ENCODE data around the gene SARM1.

SARM1 gene

DNA sequence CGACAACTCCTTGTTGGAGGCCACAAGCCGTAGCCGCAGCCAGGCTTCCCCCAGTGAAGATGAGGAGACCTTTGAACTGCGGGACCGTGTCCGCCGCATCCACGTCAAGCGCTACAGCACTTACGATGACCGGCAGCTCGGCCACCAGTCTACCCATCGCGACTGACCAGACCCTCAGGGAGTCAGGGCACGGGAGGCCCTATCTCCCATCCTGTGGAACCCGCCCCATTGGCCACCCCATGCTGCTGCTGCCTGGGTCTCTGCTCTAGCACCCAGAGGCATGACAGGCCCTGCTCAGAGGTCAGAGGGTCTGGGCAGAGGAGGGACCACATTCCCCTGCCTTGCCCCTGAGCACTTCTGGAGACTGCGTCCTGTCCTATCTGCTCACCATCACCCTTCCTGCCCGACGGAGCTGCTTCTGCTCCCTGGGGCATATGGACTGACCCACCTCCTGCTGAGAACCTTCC is 27.0 kb upstream of the SARM1 start:
- no peak overlapping the region for H3K4me2 ChIP-seq (ENCODE audit: low read length)
- peaks cover 53% of the 10 kb centered on the region for H3K36me3 ChIP-seq (replicated peaks; ENCODE audit: low read depth, low read length)
- H4K20me1 ChIP-seq (ENCODE audit: insufficient read depth, low read length): no peaks in the 10 kb centered on the region
- no peak for TF ChIP-seq EZH2phosphoT487 (IDR thresholded peaks at IDR 0.05; ENCODE audit: low read depth)
- TF ChIP-seq, protein P1, sequence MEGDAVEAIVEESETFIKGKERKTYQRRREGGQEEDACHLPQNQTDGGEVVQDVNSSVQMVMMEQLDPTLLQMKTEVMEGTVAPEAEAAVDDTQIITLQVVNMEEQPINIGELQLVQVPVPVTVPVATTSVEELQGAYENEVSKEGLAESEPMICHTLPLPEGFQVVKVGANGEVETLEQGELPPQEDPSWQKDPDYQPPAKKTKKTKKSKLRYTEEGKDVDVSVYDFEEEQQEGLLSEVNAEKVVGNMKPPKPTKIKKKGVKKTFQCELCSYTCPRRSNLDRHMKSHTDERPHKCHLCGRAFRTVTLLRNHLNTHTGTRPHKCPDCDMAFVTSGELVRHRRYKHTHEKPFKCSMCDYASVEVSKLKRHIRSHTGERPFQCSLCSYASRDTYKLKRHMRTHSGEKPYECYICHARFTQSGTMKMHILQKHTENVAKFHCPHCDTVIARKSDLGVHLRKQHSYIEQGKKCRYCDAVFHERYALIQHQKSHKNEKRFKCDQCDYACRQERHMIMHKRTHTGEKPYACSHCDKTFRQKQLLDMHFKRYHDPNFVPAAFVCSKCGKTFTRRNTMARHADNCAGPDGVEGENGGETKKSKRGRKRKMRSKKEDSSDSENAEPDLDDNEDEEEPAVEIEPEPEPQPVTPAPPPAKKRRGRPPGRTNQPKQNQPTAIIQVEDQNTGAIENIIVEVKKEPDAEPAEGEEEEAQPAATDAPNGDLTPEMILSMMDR (IDR thresholded peaks at IDR 0.05; ENCODE audit: low read depth, low read length): no peak
- no peak overlapping the region for H3K4me3 ChIP-seq (ENCODE audit: low read length)
- no peaks in the 10 kb centered on the region for H3K9me3 ChIP-seq (ENCODE audit: insufficient read depth, low read length)
- H3K9ac ChIP-seq (ENCODE audit: low read length): no peak overlapping the region
- H2AFZ ChIP-seq (ENCODE audit: low read depth, low read length): no peak overlapping the region
- no peaks in the 10 kb centered on the region for H3K27me3 ChIP-seq (ENCODE audit: low read depth, low read length)
- no peak overlapping the region for H3K27ac ChIP-seq (ENCODE audit: low read length)
- H3K79me2 ChIP-seq (ENCODE audit: low read length): no peaks in the 10 kb centered on the region
- H3K4me1 ChIP-seq (ENCODE audit: low read length): no peaks in the 10 kb centered on the region

DNA sequence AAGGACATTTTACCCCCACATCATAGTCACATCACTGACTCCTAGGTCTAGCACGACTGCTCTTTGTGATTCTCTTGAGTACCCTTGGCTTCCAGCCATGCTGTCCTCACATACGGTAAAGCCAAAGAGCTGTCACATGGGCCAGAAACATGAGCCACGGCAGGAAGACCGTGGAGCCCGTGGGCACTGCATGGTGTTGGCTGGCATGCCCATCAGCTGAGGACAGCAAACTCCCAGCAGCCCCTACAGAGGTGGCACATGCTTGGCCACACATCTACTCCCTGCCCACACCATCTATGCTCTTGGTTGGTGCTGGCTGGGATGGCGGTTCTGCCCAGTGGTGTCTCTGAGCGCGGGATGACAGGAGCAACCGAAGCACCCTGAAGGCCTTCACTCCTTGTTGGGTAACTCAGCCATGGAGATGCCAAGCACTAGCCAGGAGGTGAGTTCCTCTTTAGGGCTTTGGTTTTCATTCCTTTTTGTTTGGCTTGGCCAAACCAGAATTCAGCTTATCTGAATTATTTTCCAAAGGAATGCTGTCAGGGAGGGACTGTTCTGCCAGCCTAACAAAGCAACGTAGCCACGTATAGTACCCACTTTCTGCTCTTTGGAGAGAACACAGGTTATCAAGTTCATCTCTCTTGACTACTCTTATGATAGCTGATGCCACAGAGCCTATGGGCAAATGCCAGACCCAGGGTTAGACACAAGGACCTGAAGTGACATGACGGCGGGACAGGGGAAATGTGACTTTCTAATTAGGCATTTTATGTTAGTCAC is 25.9 kb upstream of the SARM1 start:
- no peak overlapping the region for H3K4me3 ChIP-seq (ENCODE audit: low read length)
- no peaks in the 10 kb centered on the region for H3K27me3 ChIP-seq (ENCODE audit: low read depth, low read length)
- H3K9me3 ChIP-seq (ENCODE audit: insufficient read depth, low read length): no peaks in the 10 kb centered on the region
- no peak overlapping the region for H3K27ac ChIP-seq (ENCODE audit: low read length)
- no peak overlapping the region for H3K4me2 ChIP-seq (ENCODE audit: low read length)
- H2AFZ ChIP-seq (ENCODE audit: low read depth, low read length): no peak overlapping the region
- H4K20me1 ChIP-seq (ENCODE audit: insufficient read depth, low read length): no peaks in the 10 kb centered on the region
- no peaks in the 10 kb centered on the region for H3K79me2 ChIP-seq (ENCODE audit: low read length)
- peaks cover 61% of the 10 kb centered on the region for H3K36me3 ChIP-seq (replicated peaks; ENCODE audit: low read depth, low read length)
- no peak overlapping the region for H3K9ac ChIP-seq (ENCODE audit: low read length)
- TF ChIP-seq EZH2phosphoT487 (IDR thresholded peaks at IDR 0.05; ENCODE audit: low read depth): no peak
- TF ChIP-seq, protein P1 (IDR thresholded peaks at IDR 0.05; ENCODE audit: low read depth, low read length): no peak
- no peaks in the 10 kb centered on the region for H3K4me1 ChIP-seq (ENCODE audit: low read length)

DNA sequence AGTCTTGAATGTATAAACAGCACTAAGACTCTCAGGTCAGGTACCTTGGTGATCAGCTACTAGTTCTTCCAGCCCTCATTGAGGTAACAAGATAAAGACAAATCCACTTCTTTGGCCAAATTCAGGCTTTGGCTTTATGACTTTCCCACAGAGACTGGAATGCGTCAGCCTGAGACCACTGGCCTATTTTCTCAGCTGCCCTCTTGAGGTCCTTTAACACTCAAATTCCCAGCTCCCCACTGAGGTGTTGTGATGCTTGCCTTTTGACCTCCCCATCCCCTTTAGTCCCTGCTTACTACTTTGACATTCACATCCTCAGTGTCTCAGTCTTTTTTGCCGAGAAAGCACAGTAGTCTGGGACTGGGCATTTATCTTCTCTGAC is 25.3 kb upstream of the SARM1 start:
- no peak overlapping the region for H3K4me2 ChIP-seq (ENCODE audit: low read length)
- H3K9ac ChIP-seq (ENCODE audit: low read length): no peak overlapping the region
- TF ChIP-seq EZH2phosphoT487 (IDR thresholded peaks at IDR 0.05; ENCODE audit: low read depth): no peak
- TF ChIP-seq, protein P1 (IDR thresholded peaks at IDR 0.05; ENCODE audit: low read depth, low read length): no peak
- H3K36me3 ChIP-seq (replicated peaks; ENCODE audit: low read depth, low read length): peaks cover 64% of the 10 kb centered on the region
- H3K27ac ChIP-seq (ENCODE audit: low read length): no peak overlapping the region
- no peak overlapping the region for H3K4me3 ChIP-seq (ENCODE audit: low read length)
- H3K79me2 ChIP-seq (ENCODE audit: low read length): no peaks in the 10 kb centered on the region
- H3K27me3 ChIP-seq (ENCODE audit: low read depth, low read length): no peaks in the 10 kb centered on the region
- no peaks in the 10 kb centered on the region for H4K20me1 ChIP-seq (ENCODE audit: insufficient read depth, low read length)
- H2AFZ ChIP-seq (ENCODE audit: low read depth, low read length): no peak overlapping the region
- H3K9me3 ChIP-seq (ENCODE audit: insufficient read depth, low read length): no peaks in the 10 kb centered on the region
- H3K4me1 ChIP-seq (ENCODE audit: low read length): no peaks in the 10 kb centered on the region

DNA sequence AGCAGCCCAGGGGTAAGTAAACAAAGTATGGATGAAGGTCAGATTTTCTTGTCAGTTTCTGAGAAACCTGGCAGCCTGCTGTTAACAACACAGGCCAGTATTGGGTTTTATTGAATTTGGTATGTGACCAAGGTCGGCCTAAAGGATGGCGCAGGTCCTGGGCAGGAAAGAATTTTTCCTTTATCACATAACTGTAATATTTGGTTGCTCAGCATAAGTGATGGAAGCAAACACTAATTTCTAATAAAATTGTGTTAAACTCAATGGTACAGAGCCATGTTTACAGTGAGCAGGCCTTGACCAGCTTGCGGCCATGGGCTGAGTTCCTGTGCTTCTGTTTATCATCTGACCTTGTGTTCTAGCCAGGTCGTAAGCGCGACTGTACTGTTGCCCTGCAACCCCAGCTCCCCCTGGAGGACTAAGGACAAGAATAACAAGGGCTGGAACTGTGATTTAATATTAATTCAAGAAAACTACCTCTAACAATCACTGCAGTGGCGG is 24.7 kb upstream of the SARM1 start:
- H3K4me3 ChIP-seq (ENCODE audit: low read length): no peak overlapping the region
- peaks cover 67% of the 10 kb centered on the region for H3K36me3 ChIP-seq (replicated peaks; ENCODE audit: low read depth, low read length)
- H2AFZ ChIP-seq (ENCODE audit: low read depth, low read length): no peak overlapping the region
- H4K20me1 ChIP-seq (ENCODE audit: insufficient read depth, low read length): no peaks in the 10 kb centered on the region
- no peak overlapping the region for H3K4me2 ChIP-seq (ENCODE audit: low read length)
- no peaks in the 10 kb centered on the region for H3K4me1 ChIP-seq (ENCODE audit: low read length)
- no peaks in the 10 kb centered on the region for H3K79me2 ChIP-seq (ENCODE audit: low read length)
- H3K9ac ChIP-seq (ENCODE audit: low read length): no peak overlapping the region
- no peaks in the 10 kb centered on the region for H3K9me3 ChIP-seq (ENCODE audit: insufficient read depth, low read length)
- no peaks in the 10 kb centered on the region for H3K27me3 ChIP-seq (ENCODE audit: low read depth, low read length)
- TF ChIP-seq, protein P1 (IDR thresholded peaks at IDR 0.05; ENCODE audit: low read depth, low read length): no peak; the same call in 1 of the 2 replicates
- TF ChIP-seq EZH2phosphoT487 (IDR thresholded peaks at IDR 0.05; ENCODE audit: low read depth): no peak
- H3K27ac ChIP-seq (ENCODE audit: low read length): no peak overlapping the region
